ENCODE results near the gene SMIM9.

SMIM9 gene

DNA sequence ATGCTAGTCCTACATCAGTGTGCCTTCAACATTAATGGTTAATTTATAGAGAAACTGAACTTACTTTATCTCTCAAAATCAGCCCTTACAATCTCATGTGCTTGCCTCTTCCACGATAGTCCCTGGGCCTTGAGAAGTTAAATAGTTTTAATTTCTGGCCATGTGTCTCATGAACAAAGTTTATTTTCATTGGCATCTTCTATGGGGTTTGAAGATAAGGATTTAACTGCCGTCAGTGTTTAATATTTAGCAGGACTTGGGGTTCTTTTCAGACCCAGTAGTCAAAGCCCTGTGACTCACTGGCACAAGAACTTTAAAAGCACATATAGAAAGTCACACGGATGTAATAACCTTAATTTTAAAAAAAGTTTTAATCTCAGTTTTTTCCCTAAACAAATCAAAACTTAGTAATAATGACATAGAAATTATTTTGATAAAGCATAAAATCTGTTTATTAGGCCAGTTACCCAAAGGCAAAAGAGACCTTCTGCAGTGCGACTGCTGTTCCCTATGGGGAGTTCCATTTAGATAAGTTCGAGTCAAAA is 19.1 kb downstream of the SMIM9 start:
- DNase-seq = no peak

- no peak for DNase-seq
These were observed 20.7 kb downstream of the SMIM9 start for GRCh38 chrX:154813801-154814200.

DNA sequence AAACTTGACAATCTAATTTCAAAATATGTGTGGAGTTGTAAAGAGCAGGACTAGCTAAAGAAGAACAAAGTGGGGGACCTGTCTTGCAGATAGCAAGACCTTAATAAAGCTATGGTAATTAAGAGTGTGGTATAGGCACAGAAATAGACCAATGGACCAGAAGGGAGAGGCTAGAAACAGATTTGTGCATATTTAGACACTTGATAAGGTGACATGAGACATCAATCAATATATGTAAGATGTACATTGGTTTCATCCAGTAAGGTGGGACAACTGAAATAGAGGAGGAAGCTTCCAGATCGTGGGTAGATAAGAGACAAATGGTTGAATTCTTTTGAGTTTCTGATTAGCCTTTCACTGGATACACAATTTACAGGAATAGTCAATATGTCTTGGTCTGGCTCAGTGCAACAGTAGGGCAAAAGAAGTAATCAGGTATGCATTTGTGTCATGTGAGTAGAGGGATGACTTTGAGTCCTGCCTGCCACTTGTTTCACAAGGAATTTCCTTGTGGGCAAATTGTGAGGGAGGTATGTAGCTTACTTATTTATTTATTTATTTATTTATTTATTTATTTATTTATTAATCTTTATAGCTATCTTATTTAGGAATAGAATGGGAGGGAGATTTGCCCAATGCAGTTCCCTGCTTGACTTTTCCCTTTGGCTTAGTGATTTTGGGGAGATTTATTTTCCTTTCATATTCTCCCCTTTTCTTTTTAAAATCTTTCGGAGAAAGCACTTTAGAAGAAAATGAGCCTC is 21.9 kb downstream of the SMIM9 start:
- DNase-seq = no peak

DNA sequence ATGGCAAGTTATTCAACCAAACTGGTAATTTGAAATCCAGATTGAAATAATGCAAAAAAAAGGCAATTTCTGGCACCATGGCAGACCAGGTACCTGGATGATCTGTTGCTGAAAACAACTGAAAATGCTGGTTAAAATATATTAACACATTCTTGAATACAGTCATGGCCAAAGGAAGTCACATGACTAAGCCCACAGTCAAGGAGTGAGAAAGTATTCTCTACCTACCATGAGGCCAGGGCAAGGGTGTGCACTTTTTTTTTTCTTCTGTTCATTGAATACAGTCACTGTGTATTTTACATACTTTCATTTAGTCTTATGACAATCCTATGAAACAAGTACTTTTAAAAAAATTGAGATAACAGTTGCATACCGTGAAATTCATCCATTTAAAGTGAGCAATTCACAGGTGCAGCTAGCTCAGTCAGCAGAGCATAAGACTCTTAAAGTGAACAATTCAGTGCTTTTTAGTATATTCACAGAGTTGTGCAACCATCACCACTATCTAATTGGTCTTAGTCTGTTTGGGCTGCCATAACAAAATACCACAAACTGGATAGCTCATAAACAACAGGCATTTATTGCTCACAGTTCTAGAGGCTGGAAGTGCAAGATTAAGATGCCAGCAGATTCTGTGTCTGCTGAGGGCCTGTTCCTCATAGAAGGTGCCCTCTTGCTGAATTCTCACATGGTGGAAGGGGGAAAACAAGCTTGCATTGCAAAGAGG is 24.4 kb downstream of the SMIM9 start:
- DNase-seq = no peak

GRCh38 chrX:154806837-154807501 is 27.5 kb downstream of the SMIM9 start:
- no peak for DNase-seq

DNA sequence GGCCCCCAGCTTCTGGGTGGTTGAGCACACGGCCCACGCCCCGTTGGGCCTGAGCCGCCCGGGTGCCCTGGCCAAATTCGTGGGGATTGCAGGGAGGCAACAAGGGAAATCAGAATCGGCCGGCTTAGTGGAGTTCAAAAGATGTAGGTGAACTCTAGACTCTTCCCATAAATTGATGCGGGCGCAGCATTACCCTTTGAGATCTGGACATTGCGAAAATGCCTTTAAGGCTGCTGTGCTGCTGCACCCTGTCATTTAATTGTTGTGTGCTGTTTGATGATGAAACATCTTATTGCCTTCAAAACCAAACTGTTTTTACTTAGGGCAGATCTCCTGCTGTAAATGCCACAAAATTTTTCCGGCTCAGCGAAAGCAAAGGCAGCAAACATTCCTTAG is 28.8 kb downstream of the SMIM9 start:
- DNase-seq = no peak

DNA sequence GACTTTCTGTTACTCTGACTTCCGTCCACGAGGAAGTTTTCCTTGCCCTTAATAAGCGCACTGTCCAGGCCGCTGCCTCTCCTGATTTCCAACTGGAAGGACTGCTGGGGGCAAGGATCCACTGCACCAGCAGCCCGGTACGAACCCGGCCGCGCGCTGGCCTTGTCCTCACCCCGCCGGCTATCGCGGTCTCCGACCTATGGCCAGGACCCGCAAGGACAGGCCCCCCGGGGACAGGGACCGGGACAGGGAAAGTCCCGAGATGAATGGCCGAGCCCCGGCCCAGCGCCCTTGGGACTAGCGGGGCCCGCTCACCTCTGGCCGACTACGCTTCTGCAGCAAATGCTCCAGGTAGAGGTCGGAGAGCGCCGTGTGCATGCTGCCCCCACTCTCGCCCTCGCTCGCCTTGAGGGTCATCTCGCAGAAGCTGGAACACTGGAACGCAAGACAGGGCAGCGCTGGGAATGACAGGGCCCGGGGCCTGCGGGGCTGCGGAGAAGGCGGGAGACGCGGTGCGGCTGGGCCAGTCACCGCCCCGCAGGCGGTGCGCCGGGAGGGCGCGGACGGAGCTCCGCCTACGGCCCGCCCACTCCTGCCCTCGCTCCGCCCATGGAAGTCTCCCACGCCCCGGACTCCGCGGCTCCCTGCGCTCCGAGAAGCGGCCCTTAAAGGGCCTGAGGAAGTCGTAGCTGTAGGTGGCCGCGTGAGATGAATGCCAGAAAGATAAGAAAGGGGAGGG is 29.3 kb downstream of the SMIM9 start, which contains the start of gene MPP1:
Gene MPP1 (minus strand): TSS at position 529 of the 739 bp plus-strand sequence. CDS start 112 bp downstream, at position 417.
- DNase-seq = peak; percentile 84

- DNase-seq = peak; percentile 32
These were observed 30.1 kb downstream of the SMIM9 start for GRCh38 chrX:154804261-154804956.

GRCh38 chrX:154802947-154803346 is 31.5 kb downstream of the SMIM9 start:
- DNase-seq = peak; percentile 12

DNA sequence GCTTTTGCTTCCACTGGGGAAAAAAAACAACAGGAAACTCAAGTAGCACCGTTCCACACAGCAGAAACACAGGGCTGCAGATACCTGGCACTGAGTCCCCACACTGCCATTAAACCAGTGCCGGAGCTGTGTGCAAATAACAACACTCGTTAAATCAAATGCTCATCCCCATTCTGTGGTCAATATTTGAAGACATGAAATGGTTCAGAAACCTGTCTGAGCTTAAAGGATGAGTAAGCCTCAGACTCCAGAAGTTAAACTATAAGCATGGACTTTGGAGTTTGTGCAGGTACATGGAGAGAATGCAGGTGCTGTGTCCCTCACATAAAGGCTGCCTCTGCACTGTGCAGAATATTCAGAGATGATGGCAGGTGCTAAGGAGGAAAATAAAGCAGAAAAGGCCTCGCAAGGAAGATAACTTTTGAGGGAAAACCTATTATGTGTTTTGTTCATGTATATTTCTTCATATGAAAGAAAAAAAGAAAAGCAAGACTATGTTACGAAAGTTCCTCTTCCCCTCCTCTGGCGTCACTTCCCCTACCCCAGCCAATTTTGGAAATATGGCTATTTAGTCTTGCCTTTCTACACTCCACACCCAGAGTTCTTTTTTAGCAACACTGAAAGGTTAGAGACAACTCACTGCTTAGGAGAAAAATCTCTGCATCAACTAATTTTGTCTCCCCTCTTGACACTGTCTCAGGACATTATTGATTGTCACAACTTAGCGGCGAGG is 33.8 kb downstream of the SMIM9 start:
- peak; percentile 78 for DNase-seq

DNA sequence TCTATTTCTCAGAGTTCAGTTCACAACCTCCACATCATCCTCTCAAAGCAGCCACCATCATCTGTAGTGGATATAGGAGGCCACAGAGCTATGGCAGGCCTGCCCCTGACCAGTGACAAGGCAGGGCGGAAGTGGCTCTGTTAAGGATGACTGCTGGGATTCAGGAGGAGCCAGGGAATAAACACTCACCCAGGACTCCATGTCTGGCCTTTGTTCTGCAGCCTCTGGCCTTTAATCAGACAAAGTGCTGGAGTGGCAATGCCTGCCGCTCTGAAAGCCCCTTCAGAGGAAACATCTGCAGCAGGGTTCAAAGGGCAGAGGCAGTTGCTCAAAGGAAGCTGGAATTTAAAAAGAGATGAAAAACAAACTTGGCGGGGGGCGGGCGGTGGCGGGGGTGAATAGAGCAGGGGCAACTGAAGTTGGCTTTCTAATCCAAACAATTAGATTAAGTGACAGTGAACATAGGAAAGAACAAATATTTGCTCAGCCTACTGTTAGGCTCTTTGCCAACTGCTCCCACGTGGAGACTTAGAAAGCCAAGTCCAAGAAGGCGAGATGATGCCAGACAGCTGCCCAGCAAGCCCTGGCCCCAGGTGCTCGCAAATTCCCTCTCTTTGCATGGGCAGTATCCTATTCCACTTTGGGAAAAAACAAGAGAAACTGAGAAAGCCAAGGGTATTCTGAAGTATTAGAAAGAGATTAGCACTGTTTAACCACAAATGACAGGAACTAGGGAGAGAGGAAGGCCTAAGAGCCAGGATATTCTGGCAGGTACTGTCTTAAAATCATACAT is 34.7 kb downstream of the SMIM9 start:
- DNase-seq = peak; percentile 98

DNA sequence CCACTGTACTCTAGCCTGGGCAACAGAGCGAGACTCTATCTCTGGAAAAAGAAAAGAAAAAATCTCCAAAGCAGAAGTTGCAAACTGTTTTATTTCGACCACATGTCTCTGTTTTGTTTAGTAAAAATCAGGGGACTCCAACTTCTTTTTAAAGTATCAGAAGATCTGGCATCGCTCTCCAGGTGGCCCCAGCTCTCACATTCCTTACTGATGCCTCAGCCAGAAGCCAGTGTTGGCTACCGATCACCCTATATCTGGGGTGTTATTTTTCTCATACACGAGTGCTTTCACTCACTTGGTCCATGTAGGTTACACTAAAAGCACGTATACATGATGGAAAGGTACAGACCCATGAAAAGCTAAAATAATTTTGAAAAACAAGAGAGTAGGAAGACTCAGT is 37.5 kb downstream of the SMIM9 start:
- DNase-seq = no peak

GRCh38 chrX:154795016-154795415 is 39.4 kb downstream of the SMIM9 start:
- DNase-seq = no peak

- DNase-seq = peak; percentile 55
These were observed 41.2 kb downstream of the SMIM9 start for GRCh38 chrX:154793084-154793795.

- no peak for DNase-seq
These were observed 42.5 kb downstream of the SMIM9 start for GRCh38 chrX:154791939-154792338.

- no peak for DNase-seq
These were observed 43.0 kb downstream of the SMIM9 start for GRCh38 chrX:154791467-154791866.

- no peak for DNase-seq
These were observed 48.7 kb downstream of the SMIM9 start for GRCh38 chrX:154785716-154786115.

DNA sequence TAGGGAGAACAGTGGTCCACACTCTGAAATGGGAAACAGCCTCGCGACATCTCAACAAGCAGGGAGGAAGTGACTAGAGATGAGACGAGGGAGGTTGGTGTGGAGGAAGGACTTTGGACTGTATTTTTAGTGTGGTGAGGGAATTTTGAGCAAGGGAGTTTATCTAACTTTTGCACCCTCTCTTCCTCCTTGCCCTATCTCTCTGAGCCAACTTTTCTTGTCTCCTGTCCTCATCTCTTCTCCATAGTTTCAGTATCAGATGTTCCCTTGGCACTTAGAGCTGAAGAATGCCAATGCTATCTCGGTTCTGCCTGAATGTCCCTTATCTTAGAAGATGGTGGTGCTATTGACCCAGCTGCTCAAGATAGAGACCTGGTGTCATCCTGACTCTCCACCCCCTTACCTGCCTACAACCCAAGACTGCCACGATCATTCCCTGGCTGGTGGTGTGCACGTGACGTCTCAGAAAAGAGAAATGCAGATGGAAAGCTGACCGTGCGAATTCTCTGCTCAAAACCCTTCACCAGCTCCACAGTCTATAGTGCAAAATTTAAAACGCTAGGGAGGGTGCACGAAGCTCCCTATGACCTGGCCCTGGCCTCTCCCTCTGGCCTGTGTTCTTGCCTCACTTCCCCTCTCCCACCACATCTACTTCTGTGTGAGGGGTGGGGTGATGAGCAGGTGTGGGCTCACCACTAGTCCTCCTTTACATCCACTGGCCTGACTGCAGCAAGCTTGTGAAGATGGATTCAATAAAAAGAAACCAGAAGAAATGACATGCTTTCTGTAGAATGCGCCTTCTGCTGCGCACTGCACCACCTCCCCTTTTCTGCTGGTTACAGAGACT is 50.1 kb downstream of the SMIM9 start:
- DNase-seq = no peak

DNA sequence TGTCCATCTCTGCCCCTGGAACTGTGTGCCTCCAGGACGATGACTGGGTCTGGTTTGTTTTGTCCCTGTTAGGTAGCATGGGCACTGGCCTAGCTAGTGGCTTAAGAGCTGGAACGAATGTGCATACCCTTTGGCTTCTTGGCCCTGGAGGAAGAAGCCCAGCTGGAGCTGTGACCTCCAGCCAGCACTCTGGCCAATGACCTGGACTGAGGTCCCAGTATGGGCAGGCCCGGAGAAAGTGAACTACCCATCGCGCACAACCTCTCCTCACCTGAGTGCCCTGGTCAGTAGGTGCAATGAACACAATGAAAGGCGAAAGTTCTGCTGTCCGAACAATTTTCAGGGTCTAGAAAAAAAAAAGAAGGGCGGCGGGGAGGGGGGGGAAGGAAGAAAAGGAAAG is 53.5 kb downstream of the SMIM9 start:
- no peak for DNase-seq

All from DMS53 (cell line).